GM20000 (cell line): Measurements from ENCODE around the gene TAF1D.
"Not testable (repeated sequence)": the region's sequence is repeated elsewhere in the genome, so short reads cannot be mapped to it uniquely, and the experiment has no call there.

Experiments used
- DNase-seq: peaks from one replicate; pipeline ENCODE4 v3.0.0; 2012; ENCODE audit warnings: low spot score
- TF ChIP-seq, protein P1 (sequence below): IDR thresholded peaks from 2 replicates; pipeline ENCODE4 v1.5.1; 2012; ENCODE audit warnings: mild to moderate bottlenecking, control low read depth; ENCODE audit errors: extremely low read depth, missing control alignments

Gene TAF1D

GRCh38 chr11:93741094-93741881 is at the start of gene TAF1D, which contains the start of gene C11orf54:
Gene TAF1D, minus strand, starts transcription at chr11:93741495. Its CDS starts 2,191 bp downstream, at chr11:93739304.
Gene C11orf54, plus strand, starts transcription at chr11:93741672. Its CDS starts 5,722 bp downstream, at chr11:93747394.
- TF ChIP-seq, protein P1, sequence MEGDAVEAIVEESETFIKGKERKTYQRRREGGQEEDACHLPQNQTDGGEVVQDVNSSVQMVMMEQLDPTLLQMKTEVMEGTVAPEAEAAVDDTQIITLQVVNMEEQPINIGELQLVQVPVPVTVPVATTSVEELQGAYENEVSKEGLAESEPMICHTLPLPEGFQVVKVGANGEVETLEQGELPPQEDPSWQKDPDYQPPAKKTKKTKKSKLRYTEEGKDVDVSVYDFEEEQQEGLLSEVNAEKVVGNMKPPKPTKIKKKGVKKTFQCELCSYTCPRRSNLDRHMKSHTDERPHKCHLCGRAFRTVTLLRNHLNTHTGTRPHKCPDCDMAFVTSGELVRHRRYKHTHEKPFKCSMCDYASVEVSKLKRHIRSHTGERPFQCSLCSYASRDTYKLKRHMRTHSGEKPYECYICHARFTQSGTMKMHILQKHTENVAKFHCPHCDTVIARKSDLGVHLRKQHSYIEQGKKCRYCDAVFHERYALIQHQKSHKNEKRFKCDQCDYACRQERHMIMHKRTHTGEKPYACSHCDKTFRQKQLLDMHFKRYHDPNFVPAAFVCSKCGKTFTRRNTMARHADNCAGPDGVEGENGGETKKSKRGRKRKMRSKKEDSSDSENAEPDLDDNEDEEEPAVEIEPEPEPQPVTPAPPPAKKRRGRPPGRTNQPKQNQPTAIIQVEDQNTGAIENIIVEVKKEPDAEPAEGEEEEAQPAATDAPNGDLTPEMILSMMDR, result no peak
- DNase-seq, result peak; percentile 91

DNA sequence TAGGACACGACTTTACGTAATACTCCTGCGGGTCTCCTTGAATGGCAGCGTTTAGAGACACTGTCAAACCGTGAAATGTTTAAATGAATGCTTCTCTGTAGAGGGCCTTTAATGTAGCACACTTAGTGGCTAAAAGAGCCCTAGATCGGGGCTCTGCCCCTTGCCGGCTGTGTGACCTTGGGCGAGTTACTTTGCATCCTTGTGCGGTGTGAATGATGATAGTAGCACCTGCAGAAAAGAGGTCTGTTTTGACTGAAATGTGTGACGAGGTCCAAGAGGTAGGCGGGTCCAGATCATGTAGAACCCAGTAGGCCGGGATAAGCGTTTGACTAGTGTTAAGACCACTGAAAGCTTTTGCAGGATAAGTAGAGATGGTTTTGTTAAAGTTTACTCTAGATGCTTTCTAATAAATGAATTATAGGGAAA is 43.7 kb upstream of the TAF1D start:
- TF ChIP-seq, protein P1, result no peak
- DNase-seq, result no peak

DNA sequence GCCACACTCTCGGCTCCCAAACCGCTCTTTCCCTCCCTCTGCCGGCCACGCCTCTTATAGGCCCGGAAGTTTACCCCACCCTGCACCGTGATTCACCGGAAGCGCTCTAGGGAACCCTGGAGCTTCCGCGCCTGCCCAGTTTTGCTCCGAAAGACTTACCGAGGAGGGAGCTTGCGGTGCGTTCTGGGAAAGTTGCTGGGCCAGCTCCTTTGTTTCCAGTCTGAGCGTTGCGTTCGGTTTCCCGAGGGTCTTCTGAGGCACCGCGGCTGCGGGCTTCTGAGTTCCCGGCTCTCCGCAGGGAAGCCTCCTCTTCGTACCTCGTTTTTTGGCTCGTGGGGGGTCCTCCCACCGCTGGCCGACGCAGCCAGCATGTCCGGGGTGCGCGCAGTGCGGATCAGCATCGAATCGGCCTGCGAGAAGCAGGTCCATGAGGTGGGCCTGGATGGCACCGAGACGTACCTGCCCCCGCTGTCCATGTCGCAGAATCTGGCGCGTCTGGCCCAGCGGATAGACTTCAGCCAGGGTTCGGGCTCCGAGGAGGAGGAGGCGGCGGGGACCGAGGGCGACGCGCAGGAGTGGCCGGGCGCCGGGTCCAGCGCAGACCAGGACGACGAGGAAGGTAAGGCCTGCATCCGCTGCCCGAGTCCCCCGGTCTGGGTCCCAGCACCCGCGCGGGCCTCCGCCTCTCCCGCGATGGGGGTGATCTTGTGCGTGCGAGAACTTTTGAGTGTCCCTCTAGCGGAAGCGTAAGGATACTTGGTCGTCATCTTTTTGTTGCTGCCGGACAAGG is 43.0 kb upstream of the TAF1D start, which contains the start of gene MED17:
MED17 (plus strand) TSS at position 138 of the 790 bp plus-strand sequence; CDS start at position 370, 232 bp downstream.
- TF ChIP-seq, protein P1, result no peak
- peak; percentile 93 for DNase-seq

DNA sequence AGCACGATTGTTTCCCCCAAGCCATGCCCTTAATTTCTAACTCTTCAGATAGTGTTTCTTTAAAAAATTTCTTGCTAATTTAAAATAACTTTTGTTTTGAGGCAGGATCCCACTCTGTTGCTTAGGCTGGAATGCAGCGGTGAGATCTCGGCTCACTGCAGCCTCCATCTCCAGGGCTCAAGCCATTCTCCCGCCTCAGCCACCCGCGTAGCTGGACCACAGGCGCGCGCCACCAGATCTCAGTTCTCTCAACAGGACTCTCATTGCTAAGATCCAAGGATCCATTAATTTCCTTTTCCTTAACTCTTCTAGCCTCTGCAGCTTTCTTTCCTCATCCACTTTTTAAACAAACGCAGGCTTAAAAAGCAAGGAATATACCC is 42.5 kb upstream of the TAF1D start:
- DNase-seq, result peak; percentile 17
- TF ChIP-seq, protein P1, result no peak

DNA sequence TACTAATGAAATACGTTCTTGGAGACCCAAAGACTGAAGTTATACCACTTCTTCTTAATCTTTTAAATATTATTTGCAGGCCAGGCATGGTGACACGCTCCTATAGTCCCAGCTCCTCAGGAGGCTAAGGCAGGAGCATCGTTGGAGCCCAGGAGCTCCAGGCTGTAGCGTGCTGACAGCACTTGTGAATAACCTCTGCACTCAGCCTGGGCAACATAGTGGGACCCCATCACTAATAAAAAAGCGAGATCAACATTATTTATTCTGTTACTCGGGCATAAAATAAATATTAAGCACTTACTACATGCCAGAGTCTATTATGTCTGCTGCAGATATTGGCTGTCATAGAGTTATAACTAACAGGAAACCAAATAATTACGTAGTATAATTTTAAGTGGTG is 42.1 kb upstream of the TAF1D start:
- TF ChIP-seq, protein P1, result no peak
- DNase-seq, result no peak

- no peak for DNase-seq
- TF ChIP-seq, protein P1, result no peak
These were observed 34.0 kb upstream of the TAF1D start for GRCh38 chr11:93775289-93775688.

DNA sequence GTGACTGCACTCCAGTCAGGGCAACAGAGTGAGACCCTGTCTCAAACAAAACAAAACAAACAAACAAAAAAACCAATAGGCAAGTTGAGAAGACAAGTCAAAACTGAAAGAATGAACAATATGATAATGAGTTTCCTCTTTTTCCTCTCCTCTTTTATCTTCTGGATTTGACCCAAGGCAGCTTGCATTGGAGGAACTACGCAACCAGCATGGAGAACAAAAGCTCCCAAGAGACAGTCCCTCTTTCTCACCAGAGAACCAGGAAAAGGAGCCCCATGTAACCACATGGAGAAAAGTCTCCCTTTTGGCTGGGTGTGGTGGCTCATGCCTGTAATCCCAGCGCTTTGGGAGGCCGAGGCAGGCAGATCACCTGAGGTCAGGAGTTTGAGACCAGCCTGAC is 33.3 kb upstream of the TAF1D start:
- DNase-seq, result not testable (repeated sequence)
